A549 (cell line): ENCODE data around the gene MYRFL. TPM values are rescaled to one million over a fixed set of nuclear protein-coding genes. Genes with fewer than 3 reads are reported as not detected.

Experiments used
- ATAC-seq, 2 experiments: fragments of 200-7000 bp in 1 of 2; fragments of >200 bp in 1 of 2; cut with Nextera tagmentation in 1 of 2; cut with Tn5 transposase in 1 of 2; 3 replicates each; pipeline versions ENCODE4 v1.8.0 to v1.9.1; 2018 to 2020; ENCODE audit warnings: mild to moderate bottlenecking in 1 of 2, moderate library complexity in 1 of 2
- CTCF ChIA-PET: fragments of 300-600 bp; sonication (Branson Sonifier 250); formaldehyde crosslinking; extraction: SDS; loops from one replicate; lab custom pipeline; 2021; ENCODE audit warnings: antibody characterized with exemption, inconsistent platforms; lab: Yijun Ruan, JAX
- POLR2A ChIA-PET: fragments of 350-600 bp; formaldehyde crosslinking; extraction: SDS; loops from one replicate; lab custom pipeline; 2021; ENCODE audit warnings: antibody characterized with exemption, inconsistent platforms; lab: Yijun Ruan, JAX
- DNase-seq, 2 experiments: peaks; one replicate each; pipeline versions ENCODE4 v3.0.0 to v3.0.0-alpha.2; 2011 to 2016; ENCODE audit warnings: low read depth in 1 of 2, low spot score in 1 of 2
- FAIRE-seq: peaks from 2 replicates; lab custom pipeline; 2011; peaks lifted over from hg19 to GRCh38; lab: Jason Lieb, UNC
- H3K27ac ChIP-seq, 2 experiments: fragments of >200 bp; sonication (Bioruptor Twin); formaldehyde crosslinking; 3 replicates each; pipeline ENCODE4 v1.5.1; 2016 to 2017
- H3K4me1 ChIP-seq: fragments of >200 bp; sonication (Bioruptor Twin); formaldehyde crosslinking; 3 replicates; pipeline ENCODE4 v1.6.1; 2016
- H3K4me2 ChIP-seq: fragments of >200 bp; sonication (Bioruptor Twin); formaldehyde crosslinking; 3 replicates; pipeline ENCODE4 v1.6.1; 2016
- H3K4me3 ChIP-seq: fragments of >200 bp; sonication (Bioruptor Twin); formaldehyde crosslinking; 3 replicates; pipeline ENCODE4 v1.5.1; 2016
- H3K9me3 ChIP-seq: fragments of >200 bp; sonication (Bioruptor Twin); formaldehyde crosslinking; 3 replicates; pipeline ENCODE4 v1.6.1; 2016
- CBX8 ChIP-seq: fragments of 200-600 bp; sonication (generic); IDR thresholded peaks from 2 replicates; pipeline ENCODE4 v1.6.1; 2016
- CEBPB ChIP-seq, 2 experiments: fragments of >200 bp in 1 of 2; sonication (Bioruptor Twin) in 1 of 2; formaldehyde crosslinking in 1 of 2; IDR thresholded peaks; 2 replicates each; pipeline ENCODE4 v1.6.1; 2012 to 2016
- CHD2 ChIP-seq: fragments of 150-350 bp; IDR thresholded peaks from 2 replicates; pipeline ENCODE4 v1.6.1; 2014; ENCODE audit warnings: low read length; ENCODE audit not compliant: partially characterized antibody
- CHD4 ChIP-seq: fragments of 200-600 bp; sonication (generic); IDR thresholded peaks from 2 replicates; pipeline ENCODE4 v1.6.1; 2016; ENCODE audit warnings: antibody characterized with exemption, mild to moderate bottlenecking, borderline replicate concordance
- EHF ChIP-seq: fragments of 250-450 bp; sonication (Bioruptor Pico); IDR thresholded peaks from 2 replicates; pipeline ENCODE4 v1.5.0; 2020; ENCODE audit warnings: mild to moderate bottlenecking
- EHMT2 ChIP-seq: fragments of 200-600 bp; sonication (generic); IDR thresholded peaks from 2 replicates; pipeline ENCODE4 v1.6.1; 2016; ENCODE audit warnings: antibody characterized with exemption, low read depth, mild to moderate bottlenecking, moderate library complexity
- ESRRA ChIP-seq: fragments of 150-350 bp; IDR thresholded peaks from 2 replicates; pipeline ENCODE4 v1.6.1; 2014; ENCODE audit warnings: mild to moderate bottlenecking, low read length, borderline replicate concordance
- JUNB ChIP-seq: fragments of >200 bp; sonication (Bioruptor Twin); formaldehyde crosslinking; IDR thresholded peaks from 2 replicates; pipeline ENCODE4 v1.6.1; 2016
- MAZ ChIP-seq: fragments of 150-350 bp; IDR thresholded peaks from 2 replicates; pipeline ENCODE4 v1.6.1; 2014; ENCODE audit warnings: antibody characterized with exemption, low read depth, low read length, borderline replicate concordance
- MYC ChIP-seq: IDR thresholded peaks from 2 replicates; pipeline ENCODE4 v1.6.1; 2012; ENCODE audit warnings: mild to moderate bottlenecking, inconsistent platforms, low read length, improper control_type of control experiment, borderline replicate concordance
- NPAS2 ChIP-seq: fragments of 250-450 bp; sonication (Bioruptor Pico); IDR thresholded peaks from 2 replicates; pipeline ENCODE4 v1.8.0; 2022; ENCODE audit warnings: mild to moderate bottlenecking, moderate library complexity, borderline replicate concordance
- NR3C1 ChIP-seq: fragments of >200 bp; sonication (Bioruptor Twin); formaldehyde crosslinking; IDR thresholded peaks from 3 replicates; pipeline ENCODE4 v1.6.1; 2017
- POLR2A ChIP-seq: IDR thresholded peaks from 2 replicates; pipeline ENCODE4 v1.6.1; 2012; ENCODE audit warnings: mild to moderate bottlenecking, low read length
- RARB ChIP-seq: fragments of 250-450 bp; sonication (Bioruptor Pico); IDR thresholded peaks from 2 replicates; pipeline ENCODE4 v1.8.0; 2021; ENCODE audit warnings: mild to moderate bottlenecking, moderate library complexity
- RFX5 ChIP-seq: fragments of 450-650 bp; IDR thresholded peaks from 2 replicates; pipeline ENCODE4 v1.7.1; 2014; ENCODE audit warnings: antibody characterized with exemption, mild to moderate bottlenecking, moderate library complexity
- SREBF2 ChIP-seq: fragments of 450-650 bp; IDR thresholded peaks from 2 replicates; pipeline ENCODE4 v1.6.1; 2014; ENCODE audit warnings: mild to moderate bottlenecking, moderate library complexity
- TFCP2L1 ChIP-seq: fragments of 250-450 bp; sonication (Bioruptor Pico); IDR thresholded peaks from 2 replicates; pipeline ENCODE4 v1.5.0; 2021; ENCODE audit warnings: mild to moderate bottlenecking
- ZFP36 ChIP-seq: fragments of 450-650 bp; IDR thresholded peaks from 2 replicates; pipeline ENCODE4 v1.6.1; 2014; ENCODE audit warnings: borderline replicate concordance; ENCODE audit not compliant: partially characterized antibody
- WGBS: methylation state at CpG from one replicate; pipeline ENCODE4 v1.1.6; 2017; ENCODE audit errors: missing lambda C conversion rate; 5-methylcytosine and 5-hydroxymethylcytosine counted together
- polyA plus RNA-seq, 4 experiments: library from polyadenylated mRNA; depleted of rRNA in 3 of 4; stranded (reverse); fragments of >200 nt; fragmentation: RNase III in 1 of 4; extraction: RNeasy Plus Mini Kit Qiagen cat#74134 plus additional on column Dnase treatment in 1 of 4; gene quantifications; 2 replicates in 3 of 4; 3 replicates in 1 of 4; pipeline ENCODE4 v1.2.3, GENCODE V29; 2011 to 2017
- TF ChIP-seq, protein P1 (sequence below): fragments of 450-650 bp; IDR thresholded peaks from 2 replicates; pipeline ENCODE4 v1.6.1; 2014; ENCODE audit warnings: antibody characterized with exemption
- TF ChIP-seq, protein P2 (sequence below): fragments of >200 bp; sonication (Bioruptor Twin); formaldehyde crosslinking; IDR thresholded peaks from 3 replicates; pipeline ENCODE4 v1.6.1; 2016
- TF ChIP-seq, protein P3 (sequence below): fragments of 250-450 bp; sonication (Bioruptor Pico); IDR thresholded peaks from 2 replicates; pipeline ENCODE4 v1.5.0; 2020; ENCODE audit warnings: low read depth, mild to moderate bottlenecking, moderate library complexity

The MYRFL gene
- polyA plus RNA-seq, 2 of the 4 experiments (the other 2 are of a cell fraction): 0.04 TPM; not detected in 1

DNA sequence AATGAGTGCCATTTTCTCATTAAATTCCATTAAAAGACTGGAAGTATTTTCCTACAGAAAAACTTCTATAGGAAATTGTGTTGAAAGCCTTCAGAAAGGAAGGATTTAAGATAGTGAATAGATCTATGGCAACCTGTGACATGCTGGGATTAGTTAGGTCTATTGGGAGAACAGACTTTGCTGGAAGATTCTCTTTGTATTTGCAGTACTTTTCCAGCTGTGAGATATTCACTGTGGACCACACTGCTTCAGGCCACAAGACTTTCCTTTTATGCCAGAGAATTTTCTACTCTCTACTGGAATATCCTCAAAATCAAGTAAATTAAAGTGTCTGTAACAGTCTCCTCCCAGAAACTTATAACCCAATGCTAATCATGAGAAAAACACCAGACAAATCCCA is 136.2 kb downstream of the MYRFL start:
- no peak overlapping the region for H3K4me2 ChIP-seq
- no peak for ATAC-seq
- CTCF ChIA-PET: no interaction called here
- no peak overlapping the region for H3K4me3 ChIP-seq
- H3K4me1 ChIP-seq: peaks cover 2% of the 10 kb centered on the region; the same call in 2 of the 3 replicates
- POLR2A ChIA-PET: no interaction called here
- no peak for DNase-seq
- H3K27ac ChIP-seq: no peak overlapping the region
- TF ChIP-seq MYC (no peak), TFCP2L1 (CRISPR knock-in tag) (no peak), POLR2A (no peak), NR3C1 (no peak), CHD4 (no peak), RARB (no peak), NPAS2 (CRISPR knock-in tag) (no peak), CBX8 (no peak), ESRRA (no peak), CHD2 (no peak), MAZ (no peak), EHMT2 (no peak), SREBF2 (no peak), EHF (no peak), CEBPB (IDR thresholded peaks at IDR 0.05) (no peak)
- TF ChIP-seq, all 56 proteins: peak for 0
- no peaks in the 10 kb centered on the region for H3K9me3 ChIP-seq
- FAIRE-seq: no peak

DNA sequence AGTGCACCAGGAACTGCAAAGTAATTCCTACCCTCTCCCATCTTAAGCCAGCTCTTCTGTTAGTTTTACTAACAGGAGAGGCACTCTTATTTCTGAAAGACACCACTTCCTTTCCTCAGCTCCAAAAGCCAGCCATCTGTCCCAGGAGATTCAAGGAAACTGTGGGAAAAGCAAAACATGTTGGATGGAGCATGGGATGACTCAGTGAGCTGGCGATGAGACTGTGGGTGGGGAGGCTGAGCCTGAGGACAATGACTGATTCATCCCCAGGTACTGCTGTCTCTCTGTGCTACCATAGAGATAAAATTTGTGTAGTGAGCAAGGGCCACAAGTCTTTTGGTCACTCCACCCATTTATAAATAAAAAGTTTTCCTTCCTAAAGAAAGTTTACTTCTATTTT is 141.4 kb downstream of the MYRFL start:
- no peak for FAIRE-seq

DNA sequence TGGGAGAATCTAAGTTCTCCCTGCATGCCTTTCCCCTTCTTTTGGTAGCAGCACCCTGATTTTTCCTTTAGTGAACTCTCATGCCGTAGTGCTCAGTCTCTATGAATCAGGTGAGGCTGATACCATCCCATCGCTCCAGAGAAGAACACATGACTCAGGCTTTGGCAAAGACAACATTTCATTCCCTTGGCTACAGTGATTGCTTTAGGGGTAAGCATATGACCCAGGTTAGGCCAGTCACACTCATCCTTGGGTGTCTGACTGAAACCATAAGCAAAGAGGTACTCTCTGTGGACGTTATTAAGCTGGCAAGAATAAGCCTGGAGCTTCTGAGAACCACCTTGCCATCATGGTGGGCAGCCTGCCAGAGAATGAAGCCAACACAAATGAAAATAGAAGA is 141.8 kb downstream of the MYRFL start:
- ChIA-PET CTCF (no interaction called here), POLR2A (no interaction called here)
- Histone ChIP-seq H3K27ac (peak overlapping the region in 1 of 2 experiments; percentile 15; a peak in 1 of 6 replicates), H3K4me1 (peaks cover 12% of the 10 kb centered on the region; the same call in 2 of the 3 replicates), H3K4me2 (peak overlapping the region; percentile 10), H3K9me3 (no peaks in the 10 kb centered on the region), H3K4me3 (no peak overlapping the region)
- peak; percentile 55 to 75; a peak in 4 of 6 replicates for ATAC-seq
- peak in 1 of 2 experiments; percentile 34 for DNase-seq
- TF ChIP-seq, protein P1, sequence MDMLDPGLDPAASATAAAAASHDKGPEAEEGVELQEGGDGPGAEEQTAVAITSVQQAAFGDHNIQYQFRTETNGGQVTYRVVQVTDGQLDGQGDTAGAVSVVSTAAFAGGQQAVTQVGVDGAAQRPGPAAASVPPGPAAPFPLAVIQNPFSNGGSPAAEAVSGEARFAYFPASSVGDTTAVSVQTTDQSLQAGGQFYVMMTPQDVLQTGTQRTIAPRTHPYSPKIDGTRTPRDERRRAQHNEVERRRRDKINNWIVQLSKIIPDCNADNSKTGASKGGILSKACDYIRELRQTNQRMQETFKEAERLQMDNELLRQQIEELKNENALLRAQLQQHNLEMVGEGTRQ: peak; percentile 22; the same call in 1 of the 2 replicates
- TF ChIP-seq CHD2: no peak
- no peak for FAIRE-seq
- 9% methylated on average over 3 of the region's 3 CpGs for WGBS

More for the DNA sequence above, 141.4 kb downstream of the MYRFL start:
- peak; percentile 28 to 47 for DNase-seq
- TF ChIP-seq ZFP36: no peak
- no peak for TF ChIP-seq MYC
- TF ChIP-seq TFCP2L1 (CRISPR knock-in tag): no peak
- TF ChIP-seq, protein P2, sequence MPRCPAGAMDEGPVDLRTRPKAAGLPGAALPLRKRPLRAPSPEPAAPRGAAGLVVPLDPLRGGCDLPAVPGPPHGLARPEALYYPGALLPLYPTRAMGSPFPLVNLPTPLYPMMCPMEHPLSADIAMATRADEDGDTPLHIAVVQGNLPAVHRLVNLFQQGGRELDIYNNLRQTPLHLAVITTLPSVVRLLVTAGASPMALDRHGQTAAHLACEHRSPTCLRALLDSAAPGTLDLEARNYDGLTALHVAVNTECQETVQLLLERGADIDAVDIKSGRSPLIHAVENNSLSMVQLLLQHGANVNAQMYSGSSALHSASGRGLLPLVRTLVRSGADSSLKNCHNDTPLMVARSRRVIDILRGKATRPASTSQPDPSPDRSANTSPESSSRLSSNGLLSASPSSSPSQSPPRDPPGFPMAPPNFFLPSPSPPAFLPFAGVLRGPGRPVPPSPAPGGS: no peak
- TF ChIP-seq RFX5: no peak
- no peak for TF ChIP-seq CHD2
- TF ChIP-seq, protein P3, sequence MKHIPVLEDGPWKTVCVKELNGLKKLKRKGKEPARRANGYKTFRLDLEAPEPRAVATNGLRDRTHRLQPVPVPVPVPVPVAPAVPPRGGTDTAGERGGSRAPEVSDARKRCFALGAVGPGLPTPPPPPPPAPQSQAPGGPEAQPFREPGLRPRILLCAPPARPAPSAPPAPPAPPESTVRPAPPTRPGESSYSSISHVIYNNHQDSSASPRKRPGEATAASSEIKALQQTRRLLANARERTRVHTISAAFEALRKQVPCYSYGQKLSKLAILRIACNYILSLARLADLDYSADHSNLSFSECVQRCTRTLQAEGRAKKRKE: no peak
- TF ChIP-seq JUNB: 0 out of 2 replicates have a peak, but pooled peaks have one; percentile 14
- Histone ChIP-seq H3K9me3 (no peaks in the 10 kb centered on the region), H3K4me1 (peaks cover 12% of the 10 kb centered on the region; the same call in 2 of the 3 replicates), H3K4me3 (no peak overlapping the region), H3K27ac (peak overlapping the region in 1 of 2 experiments; percentile 15; a peak in 1 of 6 replicates), H3K4me2 (peak overlapping the region; percentile 10)
- ATAC-seq: peak; percentile 70 to 77; a peak in 5 of 6 replicates
- 9% methylated on average over 1 of the region's 1 CpG for WGBS
- POLR2A ChIA-PET: no interaction called here
- CTCF ChIA-PET: interaction anchor here (1.0 to 1.4 kb wide), 2 partner anchors 65 to 88 kb away, joined by 3 read pairs; no protein-coding TSS in a partner anchor
